Choroid plexus epithelial cell (primary cell): ENCODE data around the gene VCL.

Experiments used
- DNase-seq: peaks from one replicate; pipeline ENCODE4 v3.0.0-alpha.2; 2010; ENCODE audit warnings: low read depth
- H3K4me3 ChIP-seq: 2 replicates; pipeline ENCODE4 v1.5.1; 2011; ENCODE audit warnings: low read depth, mild to moderate bottlenecking, control low read depth, low read length, moderate library complexity
- TF ChIP-seq, protein P1 (sequence below): conservative IDR thresholded peaks from 2 replicates; pipeline ENCODE4 v1.5.1; 2011; ENCODE audit warnings: low read depth, mild to moderate bottlenecking, control low read depth, inconsistent platforms, low read length, moderate library complexity

VCL gene

DNA sequence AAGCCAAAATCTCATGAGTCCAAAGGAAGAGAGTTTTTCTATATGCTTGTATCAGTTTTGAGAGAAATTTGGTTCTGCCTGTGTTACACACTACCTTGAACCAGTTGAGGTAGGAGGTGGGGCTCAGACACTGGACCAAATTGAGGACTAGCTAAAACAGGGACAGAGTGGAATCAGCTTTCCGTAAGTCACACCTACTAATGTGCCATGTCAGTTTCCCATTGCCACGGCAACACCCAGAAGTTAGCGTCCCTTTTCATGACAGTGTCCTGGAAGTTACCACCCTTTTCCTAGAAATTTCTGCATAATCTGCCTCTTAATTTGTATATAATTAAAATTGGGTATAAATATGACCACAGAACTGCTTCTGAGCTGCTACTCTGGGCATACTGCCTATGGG, 162.1 kb downstream of the VCL start:
- DNase-seq, result no peak
- TF ChIP-seq, protein P1, sequence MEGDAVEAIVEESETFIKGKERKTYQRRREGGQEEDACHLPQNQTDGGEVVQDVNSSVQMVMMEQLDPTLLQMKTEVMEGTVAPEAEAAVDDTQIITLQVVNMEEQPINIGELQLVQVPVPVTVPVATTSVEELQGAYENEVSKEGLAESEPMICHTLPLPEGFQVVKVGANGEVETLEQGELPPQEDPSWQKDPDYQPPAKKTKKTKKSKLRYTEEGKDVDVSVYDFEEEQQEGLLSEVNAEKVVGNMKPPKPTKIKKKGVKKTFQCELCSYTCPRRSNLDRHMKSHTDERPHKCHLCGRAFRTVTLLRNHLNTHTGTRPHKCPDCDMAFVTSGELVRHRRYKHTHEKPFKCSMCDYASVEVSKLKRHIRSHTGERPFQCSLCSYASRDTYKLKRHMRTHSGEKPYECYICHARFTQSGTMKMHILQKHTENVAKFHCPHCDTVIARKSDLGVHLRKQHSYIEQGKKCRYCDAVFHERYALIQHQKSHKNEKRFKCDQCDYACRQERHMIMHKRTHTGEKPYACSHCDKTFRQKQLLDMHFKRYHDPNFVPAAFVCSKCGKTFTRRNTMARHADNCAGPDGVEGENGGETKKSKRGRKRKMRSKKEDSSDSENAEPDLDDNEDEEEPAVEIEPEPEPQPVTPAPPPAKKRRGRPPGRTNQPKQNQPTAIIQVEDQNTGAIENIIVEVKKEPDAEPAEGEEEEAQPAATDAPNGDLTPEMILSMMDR, result no peak

DNA sequence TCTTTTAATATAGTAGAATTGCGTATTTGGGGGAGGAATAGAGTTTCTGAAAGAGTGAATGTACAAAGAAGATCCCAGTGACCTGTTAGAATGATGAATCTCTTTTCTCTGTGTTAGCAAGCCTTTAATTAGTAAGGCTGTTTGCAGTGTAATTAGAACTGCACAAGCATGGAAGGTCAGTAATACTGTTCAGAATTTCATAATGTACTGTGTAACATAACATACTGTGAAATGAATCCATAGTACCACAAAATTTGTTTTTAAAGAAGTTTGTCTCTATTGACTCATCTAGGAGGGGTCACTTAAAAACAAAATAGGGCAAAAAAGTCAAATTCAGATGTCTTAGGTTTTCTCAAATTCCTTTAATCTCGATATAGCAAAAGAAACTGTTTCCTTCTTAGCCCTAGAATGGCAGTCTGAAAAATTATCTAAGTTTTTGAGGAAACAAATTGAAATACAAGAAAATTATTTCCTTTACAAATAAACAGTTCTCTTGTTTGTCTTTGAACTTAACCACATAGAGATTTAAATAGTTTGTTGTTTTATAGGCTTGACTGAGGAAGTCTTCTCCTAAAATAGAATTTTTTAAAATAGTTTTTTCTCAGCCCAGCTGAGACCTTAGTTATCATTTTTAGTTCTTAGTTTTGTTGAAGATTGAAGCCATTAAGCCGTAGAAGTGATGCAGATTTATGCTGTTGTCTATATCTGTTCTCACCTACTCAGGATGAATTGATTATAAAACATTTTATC, 165.6 kb downstream of the VCL start:
- no peak overlapping the region for H3K4me3 ChIP-seq
- DNase-seq, result no peak
- TF ChIP-seq, protein P1, result no peak

More for the DNA sequence above, 162.1 kb downstream of the VCL start:
- H3K4me3 ChIP-seq, result no peak overlapping the region

DNA sequence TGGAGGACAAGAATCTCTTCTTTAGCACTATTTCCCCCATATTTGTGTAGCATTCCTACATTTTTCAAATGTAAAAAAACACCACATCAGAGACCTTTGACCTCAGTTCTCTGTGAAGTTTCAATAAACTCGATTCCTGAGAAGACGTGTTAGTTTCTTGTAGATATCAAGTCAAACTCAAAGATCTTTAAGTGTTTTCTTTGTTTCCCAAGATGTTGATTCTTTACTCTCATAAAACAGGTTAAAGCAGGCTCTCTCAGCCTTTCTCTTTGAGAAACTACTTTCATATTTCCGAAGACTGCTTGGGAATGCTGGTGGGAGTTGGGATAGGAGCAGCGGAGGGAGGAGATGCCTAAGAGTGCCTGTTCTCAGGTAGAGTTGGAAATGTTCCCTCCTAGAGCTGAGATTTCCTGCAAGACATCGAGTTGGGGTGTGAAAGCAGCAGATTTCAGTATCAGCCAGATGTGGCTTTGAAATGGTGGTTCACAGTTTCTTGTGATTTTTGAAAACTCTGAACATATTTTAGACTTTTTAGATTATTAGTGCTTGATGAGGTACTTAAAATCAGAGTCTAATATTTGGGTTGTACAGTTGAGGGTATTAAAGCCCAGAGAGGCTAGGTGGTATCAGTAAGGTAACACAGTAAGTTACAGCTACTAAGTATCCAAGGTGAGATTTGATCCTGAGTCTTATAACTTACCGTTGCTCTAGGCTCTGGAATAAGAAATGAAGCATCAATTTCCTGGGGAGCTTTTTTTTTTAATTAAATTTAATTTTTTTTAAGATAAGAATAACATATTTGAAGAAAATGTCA, 167.0 kb downstream of the VCL start:
- DNase-seq, result peak; percentile 67
- TF ChIP-seq, protein P1, result no peak
- H3K4me3 ChIP-seq, result peak overlapping the region; percentile 9

DNA sequence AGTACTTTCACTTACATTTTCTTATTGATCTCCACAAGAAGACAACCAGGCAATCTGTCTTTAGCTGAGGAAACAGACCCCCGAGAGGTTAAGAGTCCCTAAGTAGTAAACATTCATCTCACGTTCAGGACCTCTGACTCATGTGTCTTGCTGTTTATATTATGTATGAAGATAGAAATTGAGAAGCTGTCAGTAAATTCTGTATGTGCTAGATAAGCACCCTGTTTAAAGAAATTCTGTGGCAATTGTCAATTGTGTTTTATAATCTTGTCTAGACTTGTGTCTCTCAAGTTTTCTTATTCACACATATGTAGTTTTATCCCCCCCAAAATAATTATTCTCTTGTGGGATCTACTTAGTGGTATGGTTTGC, 167.6 kb downstream of the VCL start:
- peak; percentile 52 for DNase-seq
- H3K4me3 ChIP-seq, result no peak overlapping the region
- TF ChIP-seq, protein P1, result no peak

DNA sequence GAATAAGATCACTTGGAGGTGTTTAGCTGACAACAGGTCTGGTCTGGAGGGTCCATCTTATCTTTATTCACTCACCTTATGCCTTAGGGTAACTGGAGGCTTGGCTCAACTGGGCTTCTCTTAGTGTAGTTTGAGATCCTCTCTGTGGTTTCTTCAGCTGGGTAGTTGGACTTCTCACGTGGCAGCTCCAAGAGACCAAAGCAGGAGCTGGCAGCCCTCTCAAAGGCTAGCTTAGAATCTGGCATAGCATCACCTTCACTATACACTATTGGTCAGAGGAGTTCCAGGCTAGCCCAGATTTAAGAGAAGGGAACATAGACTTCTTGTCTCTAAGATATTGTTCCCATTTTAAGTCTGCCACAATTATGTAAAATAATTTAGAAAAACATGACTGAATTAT, 169.5 kb downstream of the VCL start:
- DNase-seq, result no peak
- TF ChIP-seq, protein P1, result no peak
- H3K4me3 ChIP-seq, result no peak overlapping the region
